WTC11 (cell line): ENCODE measurements around the gene SAMD4A. TPM values are rescaled to one million over a fixed set of nuclear protein-coding genes. Genes with fewer than 3 reads are reported as not detected.

Experiments used
- ATAC-seq: fragments of 200-7000 bp; cut with Tn5 transposase; 2 replicates; pipeline ENCODE4 v1.10.0; 2021; ENCODE audit warnings: mild to moderate bottlenecking, moderate library complexity
- CTCF ChIA-PET: fragments of 300-600 bp; sonication (Branson Sonifier 250); formaldehyde crosslinking; loops from one replicate; lab custom pipeline; 2021; ENCODE audit warnings: antibody characterized with exemption; lab: Charles Lee
- POLR2A ChIA-PET: fragments of 350-600 bp; sonication (Branson Sonifier 250); formaldehyde crosslinking; loops from one replicate; lab custom pipeline; 2021; ENCODE audit warnings: antibody characterized with exemption; lab: Charles Lee
- DNase-seq: peaks from one replicate; pipeline ENCODE4 v3.0.0; 2021; ENCODE audit warnings: low spot score
- H3K27ac Mint-ChIP-seq: 2 replicates; pipeline ENCODE4 v1.8.0; 2021; ENCODE audit warnings: mixed read lengths
- H3K27me3 Mint-ChIP-seq: 2 replicates; pipeline ENCODE4 v1.8.0; 2021; ENCODE audit warnings: low read depth, mild to moderate bottlenecking, moderate library complexity, mixed read lengths
- H3K36me3 Mint-ChIP-seq: 2 replicates; pipeline ENCODE4 v1.8.0; 2021; ENCODE audit warnings: mixed read lengths
- H3K4me1 Mint-ChIP-seq: 2 replicates; pipeline ENCODE4 v1.8.0; 2022; ENCODE audit warnings: mixed read lengths
- H3K4me3 Mint-ChIP-seq: 2 replicates; pipeline ENCODE4 v1.8.0; 2021; ENCODE audit warnings: mild to moderate bottlenecking, moderate library complexity, mixed read lengths
- H3K9me3 Mint-ChIP-seq: 2 replicates; pipeline ENCODE4 v1.8.0; 2021; ENCODE audit warnings: mixed read lengths
- AR ChIP-seq: fragments of 250-450 bp; sonication (Bioruptor Pico); IDR thresholded peaks from 2 replicates; pipeline ENCODE4 v1.9.0; 2021; ENCODE audit warnings: mild to moderate bottlenecking
- ARID4B ChIP-seq: sonication (generic); formaldehyde crosslinking; IDR thresholded peaks from 2 replicates; pipeline ENCODE4 v1.8.0; 2023; ENCODE audit warnings: missing genetic modification reagents, mild to moderate bottlenecking, borderline replicate concordance
- ATF1 ChIP-seq: sonication (generic); formaldehyde crosslinking; IDR thresholded peaks from 2 replicates; pipeline ENCODE4 v1.8.1; 2023; ENCODE audit warnings: mild to moderate bottlenecking, moderate library complexity, missing genetic modification reagents
- E2F5 ChIP-seq: sonication (generic); formaldehyde crosslinking; IDR thresholded peaks from 2 replicates; pipeline ENCODE4 v1.8.1; 2022; ENCODE audit warnings: mild to moderate bottlenecking, moderate library complexity, missing genetic modification reagents
- EMX1 ChIP-seq: fragments of 250-450 bp; sonication (Bioruptor Pico); IDR thresholded peaks from 2 replicates; pipeline ENCODE4 v1.8.0; 2021; ENCODE audit warnings: mild to moderate bottlenecking
- ESRRA ChIP-seq: sonication (generic); formaldehyde crosslinking; IDR thresholded peaks from 2 replicates; pipeline ENCODE4 v1.8.1; 2022; ENCODE audit warnings: mild to moderate bottlenecking, missing genetic modification reagents, borderline replicate concordance
- GRHL2 ChIP-seq: fragments of 250-450 bp; sonication (Bioruptor Pico); IDR thresholded peaks from 2 replicates; pipeline ENCODE4 v1.8.0; 2022; ENCODE audit warnings: mild to moderate bottlenecking, moderate library complexity; ENCODE audit not compliant: insufficient replicate concordance, severe bottlenecking
- GTF2I ChIP-seq: fragments of 250-450 bp; sonication (Bioruptor Pico); conservative IDR thresholded peaks from 2 replicates; pipeline ENCODE4 v1.4.0; 2021; ENCODE audit warnings: mild to moderate bottlenecking
- MLX ChIP-seq: sonication (generic); formaldehyde crosslinking; IDR thresholded peaks from 2 replicates; pipeline ENCODE4 v1.8.1; 2023; ENCODE audit warnings: mild to moderate bottlenecking, missing genetic modification reagents, moderate library complexity
- MXD4 ChIP-seq: fragments of 250-450 bp; sonication (Bioruptor Pico); IDR thresholded peaks from 2 replicates; pipeline ENCODE4 v1.8.0; 2021; ENCODE audit warnings: mild to moderate bottlenecking, moderate library complexity, borderline replicate concordance
- NFATC4 ChIP-seq: fragments of 250-450 bp; sonication (Bioruptor Pico); IDR thresholded peaks from 2 replicates; pipeline ENCODE4 v1.9.0; 2021; ENCODE audit warnings: mild to moderate bottlenecking
- NR2C2 ChIP-seq: sonication (generic); formaldehyde crosslinking; IDR thresholded peaks from 2 replicates; pipeline ENCODE4 v1.8.0; 2022; ENCODE audit warnings: mild to moderate bottlenecking, missing genetic modification reagents
- OVOL2 ChIP-seq: fragments of 250-450 bp; sonication (Bioruptor Pico); IDR thresholded peaks from 2 replicates; pipeline ENCODE4 v1.9.0; 2021; ENCODE audit warnings: mild to moderate bottlenecking, borderline replicate concordance
- SMAD4 ChIP-seq: sonication (generic); formaldehyde crosslinking; IDR thresholded peaks from 2 replicates; pipeline ENCODE4 v1.8.0; 2022; ENCODE audit warnings: mild to moderate bottlenecking, missing genetic modification reagents
- SP1 ChIP-seq: sonication (generic); formaldehyde crosslinking; conservative IDR thresholded peaks from 2 replicates; pipeline ENCODE4 v1.8.1; 2022; ENCODE audit warnings: missing genetic modification reagents
- TP53 ChIP-seq: sonication (generic); formaldehyde crosslinking; IDR thresholded peaks from 2 replicates; pipeline ENCODE4 v1.8.1; 2023; ENCODE audit warnings: mild to moderate bottlenecking, missing genetic modification reagents
- USF2 ChIP-seq: sonication (generic); formaldehyde crosslinking; IDR thresholded peaks from 2 replicates; pipeline ENCODE4 v1.8.1; 2023; ENCODE audit warnings: mild to moderate bottlenecking, missing genetic modification reagents, moderate library complexity
- ZNF219 ChIP-seq: sonication (generic); formaldehyde crosslinking; IDR thresholded peaks from 2 replicates; pipeline ENCODE4 v1.8.0; 2023; ENCODE audit warnings: missing genetic modification reagents, mild to moderate bottlenecking, borderline replicate concordance
- ZNF263 ChIP-seq: sonication (generic); formaldehyde crosslinking; IDR thresholded peaks from 2 replicates; pipeline ENCODE4 v1.8.1; 2022; ENCODE audit warnings: low read depth, mild to moderate bottlenecking, moderate library complexity, missing genetic modification reagents
- ZNF512 ChIP-seq: sonication (generic); formaldehyde crosslinking; IDR thresholded peaks from 2 replicates; pipeline ENCODE4 v1.8.1; 2022; ENCODE audit warnings: missing genetic modification reagents, borderline replicate concordance
- total RNA-seq: library from RNA; stranded (reverse); gene quantifications from 3 replicates; pipeline ENCODE4 v1.2.3, GENCODE V29; 2021

The SAMD4A gene
- total RNA-seq, 1 experiment from 2014 or later, result 6.0 TPM

GRCh38 chr14:54709444-54709843, 142.5 kb downstream of the SAMD4A start:
- ChIA-PET CTCF (no interaction called here), POLR2A (interaction anchor here (1.0 kb wide), 1 partner anchor 9 kb away, joined by 3 read pairs; no protein-coding TSS in a partner anchor)
- no peak overlapping the region for H3K4me3 Mint-ChIP-seq
- 0 out of 2 replicates have a peak, but pooled peaks cover 3% of the 10 kb centered on the region for H3K4me1 Mint-ChIP-seq
- H3K27ac Mint-ChIP-seq, result no peak overlapping the region
- H3K36me3 Mint-ChIP-seq, result no peaks in the 10 kb centered on the region; the same call in 1 of the 2 replicates
- no peak for DNase-seq
- H3K9me3 Mint-ChIP-seq, result peaks cover 7% of the 10 kb centered on the region
- no peak for ATAC-seq
- no peaks in the 10 kb centered on the region for H3K27me3 Mint-ChIP-seq
- TF ChIP-seq NFATC4, result no peak
- no peak for TF ChIP-seq ZNF512
- TF ChIP-seq GRHL2 (CRISPR knock-in tag), result no peak
- TF ChIP-seq ZNF219, result no peak
- TF ChIP-seq OVOL2 (CRISPR knock-in tag), result no peak
- TF ChIP-seq ARID4B (CRISPR knock-in tag), result no peak
- no peak for TF ChIP-seq ATF1
- no peak for TF ChIP-seq SP1 (CRISPR knock-in tag)
- TF ChIP-seq TP53 (CRISPR knock-in tag), result no peak
- TF ChIP-seq EMX1 (CRISPR knock-in tag), result no peak
- TF ChIP-seq GTF2I, result no peak
- no peak for TF ChIP-seq NR2C2 (CRISPR knock-in tag)
- no peak for TF ChIP-seq E2F5 (CRISPR knock-in tag)
- TF ChIP-seq MXD4 (CRISPR knock-in tag), result no peak
- TF ChIP-seq SMAD4 (CRISPR knock-in tag), result no peak
- no peak for TF ChIP-seq AR (CRISPR knock-in tag)
- TF ChIP-seq ESRRA (CRISPR knock-in tag), result no peak
- no peak for TF ChIP-seq USF2 (CRISPR knock-in tag)
- no peak for TF ChIP-seq MLX (CRISPR knock-in tag)
- TF ChIP-seq ZNF263 (CRISPR knock-in tag), result no peak
